ENCODE data around the gene HSD3B1.

Gene HSD3B1

DNA sequence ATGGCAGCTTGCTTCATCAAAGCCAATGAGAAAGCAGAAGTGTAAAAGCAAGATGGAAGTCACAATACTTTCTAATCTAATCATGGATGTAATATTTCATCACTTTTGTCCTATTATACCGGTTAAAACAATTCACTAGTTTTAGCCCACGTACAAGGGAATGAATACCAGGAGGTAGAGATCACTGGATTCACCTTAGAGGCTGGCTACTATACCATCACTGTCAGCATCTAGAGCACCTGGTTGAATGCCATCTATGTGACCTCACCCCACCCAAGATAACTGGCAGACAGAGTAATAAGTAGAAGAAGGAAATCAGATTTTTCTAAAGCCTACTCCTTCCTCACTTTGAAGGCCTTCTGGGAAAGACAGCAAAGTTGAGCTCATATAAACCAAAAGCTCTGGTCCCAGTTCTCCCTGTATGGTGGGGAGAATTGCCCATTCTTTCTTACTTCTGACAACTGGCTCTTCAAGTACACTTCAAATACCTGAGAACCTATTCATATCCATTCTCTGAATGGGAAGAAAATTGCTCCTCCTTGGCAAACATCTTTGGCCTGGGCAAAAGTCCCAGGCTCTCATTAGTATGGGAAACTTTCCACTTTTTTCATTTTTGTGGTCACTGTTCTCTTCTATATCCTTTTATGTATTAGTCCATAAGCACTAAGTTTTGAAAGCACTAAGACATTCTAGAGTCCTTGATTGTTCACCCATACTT lies 24.8 kb downstream of the HSD3B1 start:
- no peak for TF ChIP-seq ZFX (IDR thresholded peaks at IDR 0.05; ENCODE audit: borderline replicate concordance)
- TF ChIP-seq, protein P1, sequence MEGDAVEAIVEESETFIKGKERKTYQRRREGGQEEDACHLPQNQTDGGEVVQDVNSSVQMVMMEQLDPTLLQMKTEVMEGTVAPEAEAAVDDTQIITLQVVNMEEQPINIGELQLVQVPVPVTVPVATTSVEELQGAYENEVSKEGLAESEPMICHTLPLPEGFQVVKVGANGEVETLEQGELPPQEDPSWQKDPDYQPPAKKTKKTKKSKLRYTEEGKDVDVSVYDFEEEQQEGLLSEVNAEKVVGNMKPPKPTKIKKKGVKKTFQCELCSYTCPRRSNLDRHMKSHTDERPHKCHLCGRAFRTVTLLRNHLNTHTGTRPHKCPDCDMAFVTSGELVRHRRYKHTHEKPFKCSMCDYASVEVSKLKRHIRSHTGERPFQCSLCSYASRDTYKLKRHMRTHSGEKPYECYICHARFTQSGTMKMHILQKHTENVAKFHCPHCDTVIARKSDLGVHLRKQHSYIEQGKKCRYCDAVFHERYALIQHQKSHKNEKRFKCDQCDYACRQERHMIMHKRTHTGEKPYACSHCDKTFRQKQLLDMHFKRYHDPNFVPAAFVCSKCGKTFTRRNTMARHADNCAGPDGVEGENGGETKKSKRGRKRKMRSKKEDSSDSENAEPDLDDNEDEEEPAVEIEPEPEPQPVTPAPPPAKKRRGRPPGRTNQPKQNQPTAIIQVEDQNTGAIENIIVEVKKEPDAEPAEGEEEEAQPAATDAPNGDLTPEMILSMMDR (IDR thresholded peaks at IDR 0.05): no peak
- no peak overlapping the region for H3K27ac ChIP-seq

DNA sequence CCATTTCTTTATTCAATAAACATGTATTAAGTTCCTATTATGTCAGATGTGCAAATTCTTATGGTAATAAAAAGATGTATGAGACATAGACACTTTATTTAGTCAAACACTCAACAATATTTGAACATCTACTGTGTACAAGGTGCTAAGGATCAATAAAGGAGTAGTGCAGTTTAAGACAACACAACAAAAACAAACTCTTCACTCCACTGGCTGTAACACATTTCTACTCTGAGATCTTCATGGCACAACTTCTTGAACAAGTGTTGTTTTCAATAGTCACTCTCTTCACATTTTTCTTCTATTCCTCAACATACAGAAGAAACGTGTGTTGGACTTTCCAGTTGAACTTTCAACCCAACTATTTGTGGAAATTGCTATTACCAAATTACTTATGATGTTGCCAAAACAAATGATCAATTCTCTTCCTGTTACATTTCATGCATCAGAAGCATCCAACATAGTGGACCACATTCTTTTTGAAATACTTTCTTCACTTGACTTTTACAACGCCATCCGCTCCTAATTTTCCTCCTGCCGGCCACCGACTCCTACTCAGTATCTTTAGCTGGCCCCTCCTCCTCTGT lies 25.4 kb downstream of the HSD3B1 start:
- no peak overlapping the region for H3K27ac ChIP-seq
- TF ChIP-seq, protein P1 (IDR thresholded peaks at IDR 0.05): no peak

DNA sequence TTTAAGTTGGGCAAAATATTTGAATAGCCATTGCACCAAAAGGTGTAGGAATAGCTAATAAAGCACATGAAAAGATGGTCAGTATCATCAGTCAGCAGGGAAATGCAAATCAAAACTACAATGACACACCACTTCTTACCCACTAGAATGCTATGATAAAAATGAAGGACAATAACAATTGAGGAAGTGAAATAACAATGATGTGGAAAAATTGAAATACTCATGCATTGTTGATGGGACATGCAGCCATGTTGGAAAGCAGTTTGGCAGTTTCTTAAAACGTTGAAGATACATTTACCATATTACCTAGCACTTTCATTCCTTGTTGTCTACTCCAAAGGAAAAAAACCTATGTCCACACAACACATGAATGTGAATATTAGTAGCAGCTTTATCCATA lies 28.4 kb downstream of the HSD3B1 start:
- TF ChIP-seq ZFX (IDR thresholded peaks at IDR 0.05; ENCODE audit: borderline replicate concordance): no peak
- TF ChIP-seq, protein P1 (IDR thresholded peaks at IDR 0.05): no peak

DNA sequence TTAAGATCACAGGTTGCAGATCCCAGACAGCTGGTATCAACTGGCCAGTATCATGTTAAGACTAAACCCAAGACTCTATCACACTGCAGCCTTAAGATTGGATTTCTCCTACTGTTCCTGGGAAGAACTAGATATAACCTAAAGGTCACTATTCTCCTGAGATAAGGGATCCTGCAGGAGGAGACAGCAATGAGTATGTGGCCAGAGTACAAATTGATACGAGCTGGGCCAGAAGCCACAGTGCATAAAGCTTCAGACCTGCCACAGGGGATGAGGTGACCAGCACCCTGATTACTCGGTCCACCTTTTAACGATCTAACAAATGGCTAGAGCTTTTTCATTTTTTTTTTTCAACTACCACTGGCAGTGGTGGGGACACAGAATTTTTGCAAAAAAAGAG lies 31.0 kb downstream of the HSD3B1 start:
- no peak for TF ChIP-seq ZFX (IDR thresholded peaks at IDR 0.05; ENCODE audit: borderline replicate concordance)
- TF ChIP-seq, protein P1 (IDR thresholded peaks at IDR 0.05): no peak
- no peak overlapping the region for H3K27ac ChIP-seq

More for the DNA sequence above, 28.4 kb downstream of the HSD3B1 start:
- no peak overlapping the region for H3K27ac ChIP-seq

DNA sequence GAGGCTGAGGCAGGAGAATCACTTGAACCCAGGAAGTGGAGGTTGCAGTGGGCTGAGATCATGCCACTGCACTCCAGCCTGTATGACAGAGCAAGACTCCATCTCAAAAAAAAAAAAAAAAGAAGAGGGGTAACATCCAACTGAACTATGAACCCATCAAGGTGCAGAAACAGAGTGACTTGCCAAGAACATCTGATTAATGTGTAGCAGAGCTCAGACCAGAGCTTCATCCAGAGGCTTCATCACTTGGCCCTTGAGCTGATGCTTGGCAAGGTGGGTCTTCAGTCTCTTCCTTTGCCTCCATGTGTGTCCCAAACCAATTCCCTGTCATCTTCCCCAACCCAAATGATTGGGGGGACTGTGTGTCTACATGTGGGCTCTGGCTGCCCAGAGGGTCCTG lies 32.6 kb downstream of the HSD3B1 start:
- no peak overlapping the region for H3K27ac ChIP-seq
- TF ChIP-seq, protein P1 (IDR thresholded peaks at IDR 0.05): no peak
- no peak for TF ChIP-seq ZFX (IDR thresholded peaks at IDR 0.05; ENCODE audit: borderline replicate concordance)

DNA sequence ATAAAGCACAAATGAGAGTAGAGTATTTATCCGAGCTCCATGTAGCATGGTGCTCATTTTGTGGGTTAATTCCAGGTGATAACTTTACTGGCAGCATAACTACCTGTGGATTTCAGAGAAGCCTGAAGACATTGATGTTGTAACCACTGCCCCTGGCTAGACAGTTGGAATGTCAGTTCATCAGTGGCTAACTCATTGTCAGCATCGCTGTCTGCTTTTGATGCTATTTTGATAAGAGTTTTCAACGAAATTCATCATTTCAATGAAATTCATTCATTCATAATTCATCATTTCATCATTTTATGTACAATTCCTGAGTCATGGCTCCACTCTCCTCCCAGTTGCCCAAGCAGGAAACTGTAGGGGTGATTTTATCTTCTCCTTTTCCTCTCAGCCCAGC lies 34.4 kb downstream of the HSD3B1 start:
- H3K27ac ChIP-seq: no peak overlapping the region
- TF ChIP-seq, protein P1 (IDR thresholded peaks at IDR 0.05): no peak
- no peak for TF ChIP-seq ZFX (IDR thresholded peaks at IDR 0.05; ENCODE audit: borderline replicate concordance)

DNA sequence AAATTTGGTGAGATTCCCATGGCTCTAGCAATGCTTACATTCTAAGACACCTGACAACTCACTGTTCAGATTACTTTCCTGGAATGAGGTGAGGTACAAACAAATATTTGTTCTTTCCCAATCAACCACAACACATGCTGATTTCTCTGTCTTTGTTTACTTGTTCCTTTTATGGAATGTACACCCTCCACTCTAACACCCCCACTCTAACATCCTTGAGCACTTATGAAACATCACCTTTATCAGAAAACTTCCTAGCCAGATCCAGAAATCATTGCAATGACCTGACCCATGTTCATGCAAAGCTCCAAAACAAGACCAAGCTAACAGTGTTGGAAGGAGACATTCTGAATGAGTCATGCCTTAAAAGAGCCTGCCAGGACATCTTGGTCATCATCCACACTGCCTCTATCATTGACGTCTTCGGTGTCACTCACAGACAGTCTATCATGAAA lies 35.5 kb downstream of the HSD3B1 start:
- peak overlapping the region; percentile 31 for H3K27ac ChIP-seq
- TF ChIP-seq, protein P1 (IDR thresholded peaks at IDR 0.05): no peak
- no peak for TF ChIP-seq ZFX (IDR thresholded peaks at IDR 0.05; ENCODE audit: borderline replicate concordance)
